NT2/D1 (cell line): Measurements from ENCODE around the gene RAB27A.

Experiments
- YY1 ChIP-seq: IDR thresholded peaks from 2 replicates; pipeline ENCODE4 v1.6.1; 2011; ENCODE audit not compliant: insufficient read length, insufficient read depth
- ZNF274 ChIP-seq: IDR thresholded peaks from 2 replicates; pipeline ENCODE4 v1.6.1; 2011; ENCODE audit warnings: mild to moderate bottlenecking, low read depth, low read length

- no peak for TF ChIP-seq ZNF274
- TF ChIP-seq YY1: no peak
Observed at GRCh38 chr15:55257012-55257670, 32.5 kb downstream of the RAB27A start.
